SH-SY5Y (cell line): ENCODE results near the gene FIGNL1.

Experiments used
- GATA2 ChIP-seq: IDR thresholded peaks from 2 replicates; pipeline ENCODE4 v1.6.1; 2011; ENCODE audit warnings: mild to moderate bottlenecking, low read depth, low read length
- GATA3 ChIP-seq: IDR thresholded peaks from 2 replicates; pipeline ENCODE4 v1.6.1; 2011; ENCODE audit warnings: low read depth, mild to moderate bottlenecking, low read length, moderate library complexity

Gene FIGNL1

GRCh38 chr7:50449881-50450589 is at the start of gene FIGNL1:
Gene FIGNL1 (minus strand): TSS chr7:50450350. CDS start chr7:50447287, 3,063 bp downstream.
- TF ChIP-seq GATA2 = no peak
- TF ChIP-seq GATA3 = no peak

GRCh38 chr7:50499092-50499491 is 48.9 kb upstream of the FIGNL1 start:
- TF ChIP-seq GATA2 = no peak
- TF ChIP-seq GATA3 = no peak

- no peak for TF ChIP-seq GATA2
- TF ChIP-seq GATA3 = no peak
Measured at GRCh38 chr7:50497968-50498367, 47.8 kb upstream of the FIGNL1 start.

GRCh38 chr7:50497068-50497642 is 47.0 kb upstream of the FIGNL1 start:
- TF ChIP-seq GATA3 = peak; percentile 95
- peak; percentile 97 for TF ChIP-seq GATA2

GRCh38 chr7:50496569-50496968 is 46.4 kb upstream of the FIGNL1 start:
- TF ChIP-seq GATA3 (no peak), GATA2 (no peak)

- TF ChIP-seq GATA2 = no peak
Measured at GRCh38 chr7:50495746-50496145, 45.6 kb upstream of the FIGNL1 start.

- TF ChIP-seq GATA3 (no peak), GATA2 (no peak)
Measured at GRCh38 chr7:50492770-50493519, 42.8 kb upstream of the FIGNL1 start.

GRCh38 chr7:50491943-50492342 is 41.8 kb upstream of the FIGNL1 start:
- TF ChIP-seq GATA2 (no peak), GATA3 (no peak)

GRCh38 chr7:50491209-50491608 is 41.1 kb upstream of the FIGNL1 start:
- TF ChIP-seq GATA2 (no peak), GATA3 (no peak)

- TF ChIP-seq GATA3 (no peak), GATA2 (no peak)
Measured at GRCh38 chr7:50488379-50488778, 38.2 kb upstream of the FIGNL1 start.

- no peak for TF ChIP-seq GATA3
- no peak for TF ChIP-seq GATA2
Measured at GRCh38 chr7:50486512-50486911, 36.4 kb upstream of the FIGNL1 start.

GRCh38 chr7:50481867-50482266 is 31.7 kb upstream of the FIGNL1 start:
- TF ChIP-seq GATA3 = no peak
- TF ChIP-seq GATA2 = no peak

GRCh38 chr7:50480797-50481196 is 30.6 kb upstream of the FIGNL1 start:
- TF ChIP-seq GATA2 = no peak
- no peak for TF ChIP-seq GATA3

GRCh38 chr7:50479743-50480517 is 29.8 kb upstream of the FIGNL1 start:
- TF ChIP-seq GATA2 (0 out of 2 replicates have a peak, but pooled peaks have one; percentile 31), GATA3 (no peak)

- no peak for TF ChIP-seq GATA2
- TF ChIP-seq GATA3 = no peak
Measured at GRCh38 chr7:50477640-50478039, 27.5 kb upstream of the FIGNL1 start.
